Panc1 (cell line): ENCODE measurements around the gene RPH3AL.

Experiments used
- CTCF ChIP-seq: fragments of 450-650 bp; IDR thresholded peaks from 2 replicates; pipeline ENCODE4 v1.5.1; 2017; ENCODE audit warnings: mild to moderate bottlenecking
- POLR2AphosphoS5 ChIP-seq: IDR thresholded peaks from 2 replicates; pipeline ENCODE4 v1.6.1; 2012; ENCODE audit warnings: mild to moderate bottlenecking, low read depth, low read length, moderate library complexity
- SIN3A ChIP-seq: IDR thresholded peaks from 2 replicates; pipeline ENCODE4 v1.6.1; 2012; ENCODE audit warnings: low read depth, mild to moderate bottlenecking, low read length, moderate library complexity, borderline replicate concordance; ENCODE audit not compliant: insufficient read depth
- TF ChIP-seq, protein P1 (sequence below), 2 experiments: IDR thresholded peaks; 2 replicates each; pipeline ENCODE4 v1.6.1; 2011 to 2012; ENCODE audit warnings: low read depth in 2 of 2, control low read depth in 1 of 2, low read length in 1 of 2, mild to moderate bottlenecking in 1 of 2, moderate library complexity in 1 of 2; ENCODE audit not compliant: insufficient read depth in 1 of 2

- TF ChIP-seq CTCF (no peak), POLR2AphosphoS5 (no peak), SIN3A (no peak)
- TF ChIP-seq, protein P1, sequence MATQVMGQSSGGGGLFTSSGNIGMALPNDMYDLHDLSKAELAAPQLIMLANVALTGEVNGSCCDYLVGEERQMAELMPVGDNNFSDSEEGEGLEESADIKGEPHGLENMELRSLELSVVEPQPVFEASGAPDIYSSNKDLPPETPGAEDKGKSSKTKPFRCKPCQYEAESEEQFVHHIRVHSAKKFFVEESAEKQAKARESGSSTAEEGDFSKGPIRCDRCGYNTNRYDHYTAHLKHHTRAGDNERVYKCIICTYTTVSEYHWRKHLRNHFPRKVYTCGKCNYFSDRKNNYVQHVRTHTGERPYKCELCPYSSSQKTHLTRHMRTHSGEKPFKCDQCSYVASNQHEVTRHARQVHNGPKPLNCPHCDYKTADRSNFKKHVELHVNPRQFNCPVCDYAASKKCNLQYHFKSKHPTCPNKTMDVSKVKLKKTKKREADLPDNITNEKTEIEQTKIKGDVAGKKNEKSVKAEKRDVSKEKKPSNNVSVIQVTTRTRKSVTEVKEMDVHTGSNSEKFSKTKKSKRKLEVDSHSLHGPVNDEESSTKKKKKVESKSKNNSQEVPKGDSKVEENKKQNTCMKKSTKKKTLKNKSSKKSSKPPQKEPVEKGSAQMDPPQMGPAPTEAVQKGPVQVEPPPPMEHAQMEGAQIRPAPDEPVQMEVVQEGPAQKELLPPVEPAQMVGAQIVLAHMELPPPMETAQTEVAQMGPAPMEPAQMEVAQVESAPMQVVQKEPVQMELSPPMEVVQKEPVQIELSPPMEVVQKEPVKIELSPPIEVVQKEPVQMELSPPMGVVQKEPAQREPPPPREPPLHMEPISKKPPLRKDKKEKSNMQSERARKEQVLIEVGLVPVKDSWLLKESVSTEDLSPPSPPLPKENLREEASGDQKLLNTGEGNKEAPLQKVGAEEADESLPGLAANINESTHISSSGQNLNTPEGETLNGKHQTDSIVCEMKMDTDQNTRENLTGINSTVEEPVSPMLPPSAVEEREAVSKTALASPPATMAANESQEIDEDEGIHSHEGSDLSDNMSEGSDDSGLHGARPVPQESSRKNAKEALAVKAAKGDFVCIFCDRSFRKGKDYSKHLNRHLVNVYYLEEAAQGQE (IDR thresholded peaks at IDR 0.05; ENCODE audit: insufficient read depth in 1 of 2, low read depth in 2 of 2, low read length in 1 of 2), result no peak
These were observed 62.0 kb downstream of the RPH3AL start for GRCh38 chr17:290626-291025.
